Lung (tissue), 12 donors: ENCODE data around the gene HLF. TPM values are rescaled to one million over a fixed set of nuclear protein-coding genes. Genes with fewer than 3 reads are reported as not detected.

Source experiments
- ATAC-seq: fragments of 200-7000 bp; cut with Tn5 transposase; one replicate; pipeline ENCODE4 v1.9.1; 2020; ENCODE audit warnings: moderate number of reproducible peaks; ENCODE audit not compliant: insufficient read depth, low FRiP score
- DNase-seq, 3 donors: peaks; one replicate each; pipeline ENCODE4 v3.0.0-alpha.2; 2013 to 2017
- H3K27ac ChIP-seq, 2 donors: one replicate each; pipeline ENCODE4 v1.5.1; 2013; ENCODE audit warnings: mild to moderate bottlenecking in 2 of 2, moderate library complexity in 2 of 2, control low read depth in 1 of 2, inconsistent platforms in 1 of 2, low read depth in 1 of 2, low read length in 1 of 2
- H3K27me3 ChIP-seq, 3 donors: one replicate each; pipeline ENCODE4 v1.5.1; 2013; ENCODE audit warnings: low read length in 2 of 3; ENCODE audit not compliant: control insufficient read depth in 3 of 3, insufficient read depth in 3 of 3
- H3K36me3 ChIP-seq, 4 donors: one replicate each; pipeline ENCODE4 v1.5.1; 2013; ENCODE audit warnings: low read length in 4 of 4, mild to moderate bottlenecking in 1 of 4, moderate library complexity in 1 of 4; ENCODE audit not compliant: control insufficient read depth in 4 of 4, insufficient read depth in 4 of 4
- H3K4me1 ChIP-seq, 5 donors: one replicate each; pipeline ENCODE4 v1.5.1; 2013; ENCODE audit warnings: low read length in 5 of 5, mild to moderate bottlenecking in 2 of 5, moderate library complexity in 1 of 5; ENCODE audit not compliant: control insufficient read depth in 5 of 5, insufficient read depth in 5 of 5
- H3K4me3 ChIP-seq: one replicate; pipeline ENCODE4 v1.5.1; 2013; ENCODE audit warnings: mild to moderate bottlenecking, control low read depth, moderate library complexity
- H3K9ac ChIP-seq, 2 donors: one replicate each; pipeline ENCODE4 v1.5.1; 2013; ENCODE audit warnings: low read length in 2 of 2, control low read depth in 1 of 2; ENCODE audit not compliant: insufficient read depth in 1 of 2
- H3K9me3 ChIP-seq, 4 donors: one replicate each; pipeline ENCODE4 v1.5.1; 2013; ENCODE audit warnings: low read length in 3 of 4, mild to moderate bottlenecking in 1 of 4, moderate library complexity in 1 of 4; ENCODE audit not compliant: control insufficient read depth in 4 of 4, insufficient read depth in 3 of 4
- WGBS, 2 donors: extraction: QIAGEN DNeasy Blood & Tissue Kit; methylation state at CpG; one replicate each; pipeline ENCODE4 v1.1.7; 2013; 5-methylcytosine and 5-hydroxymethylcytosine counted together
- polyA plus RNA-seq, 2 donors: library from polyadenylated mRNA; stranded (reverse); fragments of 200-250 nt; gene quantifications; one replicate each; pipeline ENCODE4 v1.2.1, GENCODE V29; 2013
- total RNA-seq, 2 donors: library from RNA; depleted of rRNA in 1 of 2; stranded (reverse); fragments of >200 nt in 1 of 2; gene quantifications; one replicate each; pipeline ENCODE4 v1.2.1, GENCODE V29; 2014 to 2021
- TF ChIP-seq, protein P1 (sequence below): IDR thresholded peaks from 2 replicates; pipeline ENCODE4 v1.5.1; 2012; ENCODE audit warnings: mild to moderate bottlenecking; ENCODE audit errors: control extremely low read depth, extremely low read depth
- donor health status: control.
- donor health status: control.
- donor health status: Bipolar disorder and iron deficiency.
- donor health status: healthy.
- donor health status: DM: yes; HTN: yes; CAD: no.

HLF gene
- total and polyA plus RNA-seq, 4 donors: 3.2 to 21.3 (median 7.9) TPM

DNA sequence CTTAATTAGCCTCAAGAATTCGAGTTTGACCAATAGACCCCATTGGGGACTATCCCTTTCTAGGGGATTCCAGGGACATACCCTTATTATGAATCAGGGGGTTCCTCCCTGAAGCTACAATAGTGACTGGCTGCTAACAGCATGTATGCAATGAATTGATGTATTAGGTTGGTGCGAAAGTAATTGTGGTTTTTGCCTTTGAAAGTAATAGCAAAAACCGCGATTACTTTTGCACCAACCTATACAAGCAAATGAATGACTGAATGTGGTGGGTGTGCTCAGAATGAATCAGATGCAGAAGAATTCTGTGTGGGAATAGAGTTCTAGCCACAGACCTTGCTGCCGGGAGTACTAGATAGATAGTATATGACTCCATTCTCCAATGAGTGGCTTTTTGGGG, 76.7 kb downstream of the HLF start:
- no peak overlapping the region for H3K9ac ChIP-seq
- H3K4me3 ChIP-seq: no peak overlapping the region
- peaks cover 0 to 1% (median 0%) of the 10 kb centered on the region in 5 donors for H3K4me1 ChIP-seq
- no peaks in the 10 kb centered on the region for H3K9me3 ChIP-seq
- TF ChIP-seq, protein P1, sequence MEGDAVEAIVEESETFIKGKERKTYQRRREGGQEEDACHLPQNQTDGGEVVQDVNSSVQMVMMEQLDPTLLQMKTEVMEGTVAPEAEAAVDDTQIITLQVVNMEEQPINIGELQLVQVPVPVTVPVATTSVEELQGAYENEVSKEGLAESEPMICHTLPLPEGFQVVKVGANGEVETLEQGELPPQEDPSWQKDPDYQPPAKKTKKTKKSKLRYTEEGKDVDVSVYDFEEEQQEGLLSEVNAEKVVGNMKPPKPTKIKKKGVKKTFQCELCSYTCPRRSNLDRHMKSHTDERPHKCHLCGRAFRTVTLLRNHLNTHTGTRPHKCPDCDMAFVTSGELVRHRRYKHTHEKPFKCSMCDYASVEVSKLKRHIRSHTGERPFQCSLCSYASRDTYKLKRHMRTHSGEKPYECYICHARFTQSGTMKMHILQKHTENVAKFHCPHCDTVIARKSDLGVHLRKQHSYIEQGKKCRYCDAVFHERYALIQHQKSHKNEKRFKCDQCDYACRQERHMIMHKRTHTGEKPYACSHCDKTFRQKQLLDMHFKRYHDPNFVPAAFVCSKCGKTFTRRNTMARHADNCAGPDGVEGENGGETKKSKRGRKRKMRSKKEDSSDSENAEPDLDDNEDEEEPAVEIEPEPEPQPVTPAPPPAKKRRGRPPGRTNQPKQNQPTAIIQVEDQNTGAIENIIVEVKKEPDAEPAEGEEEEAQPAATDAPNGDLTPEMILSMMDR: no peak
- H3K36me3 ChIP-seq: no peaks in the 10 kb centered on the region
- H3K27me3 ChIP-seq: peaks cover 0 to 8% (median 0%) of the 10 kb centered on the region in 3 donors
- ATAC-seq (no peak), DNase-seq (no peak)
- 89 to 94% methylated on average over 5 of the region's 5 CpGs for WGBS, 2 donors
- H3K27ac ChIP-seq: no peak overlapping the region

DNA sequence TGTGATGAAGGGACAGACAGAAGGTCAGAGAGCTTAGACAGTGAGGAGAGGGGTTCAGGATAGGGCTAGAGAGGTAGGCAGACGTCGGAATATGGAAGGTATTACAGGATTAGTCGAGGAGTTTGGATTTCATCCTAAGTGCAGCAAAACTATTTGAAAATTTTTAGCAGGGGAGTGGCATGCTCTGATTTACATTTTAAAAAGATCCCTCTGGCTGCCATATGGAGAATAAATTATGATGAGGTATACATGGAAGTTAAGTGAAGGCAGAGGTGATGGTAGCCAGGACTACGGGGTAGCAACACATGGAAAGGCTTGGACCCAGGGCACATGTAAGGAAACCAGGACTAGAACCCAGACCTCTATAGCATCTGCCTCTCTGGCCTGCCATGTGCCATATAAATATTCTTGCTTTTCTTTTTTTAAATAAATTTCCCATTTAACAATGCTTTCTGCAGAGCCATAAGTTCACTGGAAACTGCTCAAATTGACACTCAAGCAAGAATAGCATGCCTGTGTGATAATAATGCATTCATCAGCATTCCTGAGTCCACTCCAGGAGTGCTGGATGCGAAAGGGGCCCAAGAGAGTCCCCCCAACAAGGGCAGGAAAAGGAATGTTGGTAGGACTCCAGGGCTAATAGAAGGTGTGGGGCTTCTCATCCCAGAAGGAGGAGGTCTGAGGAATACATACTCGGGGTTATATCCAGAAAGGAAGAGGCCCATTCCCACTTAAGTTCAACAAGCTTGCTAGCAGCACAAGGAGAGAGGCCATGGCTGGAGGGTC, 78.2 kb downstream of the HLF start:
- Histone ChIP-seq H3K4me3 (no peak overlapping the region), H3K4me1 (peaks cover 0 to 1% (median 0%) of the 10 kb centered on the region in 5 donors), H3K27me3 (peaks cover 0 to 8% (median 0%) of the 10 kb centered on the region in 3 donors), H3K27ac (no peak overlapping the region), H3K9me3 (peaks cover 0 to 2% (median 0%) of the 10 kb centered on the region in 4 donors), H3K9ac (no peak overlapping the region), H3K36me3 (no peaks in the 10 kb centered on the region)
- ATAC-seq (no peak), DNase-seq (no peak)
- WGBS, 2 donors: 77 to 87% methylated on average over 6 of the region's 6 CpGs
- TF ChIP-seq, protein P1: no peak

DNA sequence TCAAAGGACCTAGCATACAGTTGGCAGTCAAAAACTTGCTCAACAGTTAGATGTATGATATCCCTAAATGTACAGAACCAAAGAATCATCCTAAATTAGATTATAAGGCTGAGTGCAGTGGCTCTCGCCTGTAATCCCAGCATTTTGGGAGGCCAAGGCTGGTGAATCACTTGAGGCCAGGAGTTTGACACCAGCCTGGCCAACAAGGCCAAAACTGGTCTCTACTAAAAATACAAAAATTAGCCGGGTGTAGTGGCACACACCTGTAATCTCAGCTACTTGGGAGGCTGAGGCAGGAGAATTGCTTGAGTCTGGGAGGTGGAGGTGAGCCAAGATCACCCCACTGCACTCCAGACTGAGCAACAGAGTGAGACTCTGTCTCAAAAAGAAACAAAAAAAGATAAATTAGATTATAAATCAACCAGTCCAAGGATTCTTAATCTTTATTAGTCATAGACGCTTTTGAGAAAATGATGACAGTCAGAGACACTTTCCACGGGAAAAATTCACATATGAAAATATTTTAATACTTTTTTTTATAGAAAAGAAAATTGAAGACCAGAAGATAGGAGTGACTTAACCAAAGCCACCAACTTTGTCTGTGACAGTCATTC, 79.2 kb downstream of the HLF start:
- no peak overlapping the region for H3K4me3 ChIP-seq
- H3K4me1 ChIP-seq: peaks cover 0 to 3% (median 0%) of the 10 kb centered on the region in 5 donors
- H3K9me3 ChIP-seq: peaks cover 0 to 2% (median 0%) of the 10 kb centered on the region in 4 donors
- no peak overlapping the region for H3K9ac ChIP-seq
- DNase-seq (no peak), ATAC-seq (no peak)
- 78 to 82% methylated on average over 4 of the region's 4 CpGs for WGBS, 2 donors
- H3K27ac ChIP-seq: no peak overlapping the region
- peaks cover 0 to 6% (median 0%) of the 10 kb centered on the region in 3 donors for H3K27me3 ChIP-seq
- TF ChIP-seq, protein P1: no peak
- no peaks in the 10 kb centered on the region for H3K36me3 ChIP-seq
